HCT116 (cell line): ENCODE data around the gene ERBB4. TPM values are rescaled to one million over a fixed set of nuclear protein-coding genes. Genes with fewer than 3 reads are reported as not detected.

ENCODE experiments used
- ATAC-seq: fragments of 200-7000 bp; cut with Tn5 transposase; 2 replicates; pipeline ENCODE4 v1.9.1; 2020; ENCODE audit warnings: mild to moderate bottlenecking, moderate library complexity
- BruUV-seq: library from RNA; stranded (reverse); fragments of 400-500 nt; replicated peaks from 2 replicates; lab custom pipeline; 2021; lab: Mats Ljungman, UMichigan
- CTCF ChIA-PET: fragments of 300-600 bp; sonication (Branson Sonifier 250); formaldehyde crosslinking; loops from one replicate; lab custom pipeline; 2021; ENCODE audit warnings: antibody characterized with exemption; lab: Charles Lee
- POLR2A ChIA-PET: fragments of 300-600, 350-600 bp; sonication (Branson Sonifier 250); formaldehyde crosslinking; loops from one replicate; lab custom pipeline; 2021; ENCODE audit warnings: antibody characterized with exemption; lab: Charles Lee
- RAD21 ChIA-PET, 2 experiments: fragments of 300-600 bp; sonication (Branson Sonifier 250); formaldehyde crosslinking; loops; one replicate each; lab custom pipeline; 2023; ENCODE audit warnings: low total read pairs in 2 of 2; ENCODE audit not compliant: uncharacterized antibody in 2 of 2, unreplicated experiment in 2 of 2, low non-redundant PET in 1 of 2; lab: Charles Lee
- DNase-seq: peaks from one replicate; pipeline ENCODE4 v3.0.0-alpha.2; 2010; ENCODE audit warnings: low read depth, low spot score
- H2AFZ ChIP-seq: fragments of 200-600 bp; shearing (Covaris generic), sonication (generic); 2 replicates; pipeline ENCODE4 v1.6.1; 2017; ENCODE audit warnings: low read depth, mixed run types, mixed read lengths, antibody characterized with exemption, low read length; ENCODE audit not compliant: poor library complexity, severe bottlenecking
- H3K27ac ChIP-seq: 2 replicates; pipeline ENCODE4 v1.5.1; 2012; ENCODE audit warnings: low read depth, low read length
- H3K27me3 ChIP-seq: fragments of 200-600 bp; sonication (generic); 2 replicates; pipeline ENCODE4 v1.6.1; 2016; ENCODE audit warnings: mixed run types, low read length, mixed read lengths; ENCODE audit not compliant: insufficient read depth
- H3K36me3 ChIP-seq, 2 experiments: fragments of 200-500 bp in 1 of 2; fragments of 200-600 bp in 1 of 2; sonication (Bioruptor generic) in 1 of 2; sonication (generic) in 1 of 2; 2 replicates each; pipeline versions ENCODE4 v1.5.1 to v1.6.1; 2014 to 2016; ENCODE audit warnings: low read length in 2 of 2, inconsistent platforms in 1 of 2, mixed read lengths in 1 of 2, mixed run types in 1 of 2; ENCODE audit not compliant: insufficient read depth in 2 of 2, control insufficient read depth in 1 of 2
- H3K4me1 ChIP-seq, 2 experiments: fragments of 200-600 bp in 1 of 2; sonication (generic) in 1 of 2; 2 replicates each; pipeline versions ENCODE4 v1.5.1 to v1.6.1; 2012 to 2017; ENCODE audit warnings: low read length in 2 of 2, inconsistent platforms in 1 of 2, mild to moderate bottlenecking in 1 of 2, mixed read lengths in 1 of 2, mixed run types in 1 of 2, moderate library complexity in 1 of 2; ENCODE audit not compliant: insufficient read depth in 2 of 2, control insufficient read depth in 1 of 2
- H3K4me2 ChIP-seq: fragments of 200-600 bp; sonication (generic); 2 replicates; pipeline ENCODE4 v1.6.1; 2017; ENCODE audit warnings: mixed run types, low read length, mixed read lengths
- H3K4me3 ChIP-seq, 2 experiments: fragments of 200-600 bp in 1 of 2; sonication (generic) in 1 of 2; replicated peaks in 1 of 2; 2 replicates each; pipeline ENCODE4 v1.5.1; 2011 to 2016; ENCODE audit warnings: low read length in 2 of 2, control low read depth in 1 of 2, low read depth in 1 of 2, mild to moderate bottlenecking in 1 of 2, mixed read lengths in 1 of 2, mixed run types in 1 of 2
- H3K79me2 ChIP-seq: fragments of 200-600 bp; sonication (generic); 2 replicates; pipeline ENCODE4 v1.6.1; 2017; ENCODE audit warnings: mild to moderate bottlenecking, mixed run types, low read length, moderate library complexity, mixed read lengths; ENCODE audit not compliant: insufficient read depth
- H3K9ac ChIP-seq: fragments of 200-600 bp; sonication (generic); 2 replicates; pipeline ENCODE4 v1.6.1; 2016; ENCODE audit warnings: low read length, mixed read lengths
- H3K9me2 ChIP-seq: fragments of 200-600 bp; sonication (generic), shearing (Covaris generic); 2 replicates; pipeline ENCODE4 v1.6.1; 2017; ENCODE audit warnings: mixed run types, mild to moderate bottlenecking, moderate library complexity; ENCODE audit not compliant: insufficient read depth
- H3K9me3 ChIP-seq, 2 experiments: fragments of 200-500 bp in 1 of 2; fragments of 200-600 bp in 1 of 2; sonication (Bioruptor generic) in 1 of 2; sonication (generic) in 1 of 2; 2 replicates each; pipeline ENCODE4 v1.6.1; 2014 to 2017; ENCODE audit warnings: low read length in 2 of 2, mixed read lengths in 2 of 2, inconsistent platforms in 1 of 2, low read depth in 1 of 2, mild to moderate bottlenecking in 1 of 2, mixed run types in 1 of 2, moderate library complexity in 1 of 2; ENCODE audit not compliant: control insufficient read depth in 1 of 2, insufficient read depth in 1 of 2
- H4K20me1 ChIP-seq: fragments of 200-600 bp; sonication (generic), shearing (Covaris generic); 2 replicates; pipeline ENCODE4 v1.6.1; 2017; ENCODE audit warnings: mixed run types, mild to moderate bottlenecking, moderate library complexity; ENCODE audit not compliant: insufficient read depth
- CBX3 ChIP-seq: IDR thresholded peaks from 2 replicates; pipeline ENCODE4 v1.6.1; 2012; ENCODE audit warnings: low read depth
- CEBPB ChIP-seq: IDR thresholded peaks from 2 replicates; pipeline ENCODE4 v1.6.1; 2012; ENCODE audit warnings: low read depth
- EGR1 ChIP-seq: IDR thresholded peaks from 2 replicates; pipeline ENCODE4 v1.6.1; 2012; ENCODE audit warnings: low read depth
- ELF1 ChIP-seq: IDR thresholded peaks from 2 replicates; pipeline ENCODE4 v1.6.1; 2012; ENCODE audit warnings: low read depth, borderline replicate concordance
- EZH2 ChIP-seq: fragments of 200-600 bp; sonication (generic); IDR thresholded peaks from 2 replicates; pipeline ENCODE4 v1.6.1; 2017; ENCODE audit warnings: antibody characterized with exemption, mixed run types
- FOSL1 ChIP-seq: IDR thresholded peaks from 2 replicates; pipeline ENCODE4 v1.6.1; 2012; ENCODE audit warnings: low read depth
- POLR2A ChIP-seq: IDR thresholded peaks from 2 replicates; pipeline ENCODE4 v1.7.0; 2011; ENCODE audit warnings: borderline replicate concordance; ENCODE audit not compliant: insufficient read depth, insufficient read length; ENCODE audit errors: extremely low read depth
- POLR2AphosphoS5 ChIP-seq: IDR thresholded peaks from 2 replicates; pipeline ENCODE4 v1.6.1; 2011; ENCODE audit warnings: mild to moderate bottlenecking, low read depth, low read length, moderate library complexity
- RAD21 ChIP-seq: IDR thresholded peaks from 2 replicates; pipeline ENCODE4 v1.6.1; 2012; ENCODE audit warnings: low read depth, mild to moderate bottlenecking
- SIN3A ChIP-seq: IDR thresholded peaks from 2 replicates; pipeline ENCODE4 v1.6.1; 2012; ENCODE audit warnings: low read depth
- SRF ChIP-seq: IDR thresholded peaks from 2 replicates; pipeline ENCODE4 v1.6.1; 2012; ENCODE audit warnings: low read depth
- intact Hi-C: fragments of 100-400 bp; cut with micrococcal nuclease; formaldehyde crosslinking; loops from 2 replicates; pipeline ENCODE4 v1.10.0; 2022
- total RNA-seq: library from RNA; stranded (reverse); gene quantifications from one replicate; pipeline ENCODE4 v1.2.1, GENCODE V29; 2021; ENCODE audit not compliant: unreplicated experiment
- TF ChIP-seq, protein P1 (sequence below), 3 experiments: fragments of 200-600 bp in 1 of 3; sonication (generic) in 1 of 3; IDR thresholded peaks in 2 of 3; conservative IDR thresholded peaks in 1 of 3; 2 replicates each; pipeline ENCODE4 v1.5.1; 2012 to 2017; ENCODE audit warnings: low read depth in 2 of 3, low read length in 2 of 3, antibody characterized with exemption in 1 of 3, borderline replicate concordance in 1 of 3, control low read depth in 1 of 3, mild to moderate bottlenecking in 1 of 3, mixed read lengths in 1 of 3, mixed run types in 1 of 3, moderate library complexity in 1 of 3; ENCODE audit not compliant: insufficient read depth in 1 of 3

Gene ERBB4
- total RNA-seq, 1 experiment from 2014 or later: 0.10 TPM

DNA sequence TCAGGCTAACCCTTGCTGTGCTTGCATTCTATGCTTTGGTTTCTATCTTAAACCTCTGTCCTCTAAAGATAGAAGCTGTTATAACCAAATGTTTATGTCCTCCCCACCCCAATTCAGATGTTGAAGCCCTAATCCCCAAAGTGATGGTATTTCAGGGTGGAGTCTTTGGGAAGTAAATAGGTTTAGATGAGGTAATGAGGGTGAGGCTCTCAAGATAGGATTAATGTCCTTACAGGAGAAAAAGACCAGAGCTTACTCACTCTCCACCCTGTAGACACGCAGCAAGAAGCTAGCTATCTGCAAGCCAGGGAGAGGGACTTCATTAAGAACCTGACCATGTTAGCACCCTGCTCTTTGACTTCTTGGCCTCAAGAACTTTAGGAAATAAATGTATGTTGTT lies 362.5 kb downstream of the ERBB4 start:
- ChIA-PET POLR2A (no interaction called here), CTCF (interaction anchor here (0.9 kb wide), 1 partner anchor 344 kb away, joined by 3 read pairs; no protein-coding TSS in a partner anchor), RAD21 (no interaction called here)
- TF ChIP-seq EZH2 (no peak), SRF (no peak), EGR1 (no peak), RAD21 (no peak), CEBPB (no peak), ELF1 (no peak), FOSL1 (no peak), CBX3 (no peak), POLR2AphosphoS5 (no peak), SIN3A (no peak), POLR2A (no peak)
- TF ChIP-seq, protein P1, sequence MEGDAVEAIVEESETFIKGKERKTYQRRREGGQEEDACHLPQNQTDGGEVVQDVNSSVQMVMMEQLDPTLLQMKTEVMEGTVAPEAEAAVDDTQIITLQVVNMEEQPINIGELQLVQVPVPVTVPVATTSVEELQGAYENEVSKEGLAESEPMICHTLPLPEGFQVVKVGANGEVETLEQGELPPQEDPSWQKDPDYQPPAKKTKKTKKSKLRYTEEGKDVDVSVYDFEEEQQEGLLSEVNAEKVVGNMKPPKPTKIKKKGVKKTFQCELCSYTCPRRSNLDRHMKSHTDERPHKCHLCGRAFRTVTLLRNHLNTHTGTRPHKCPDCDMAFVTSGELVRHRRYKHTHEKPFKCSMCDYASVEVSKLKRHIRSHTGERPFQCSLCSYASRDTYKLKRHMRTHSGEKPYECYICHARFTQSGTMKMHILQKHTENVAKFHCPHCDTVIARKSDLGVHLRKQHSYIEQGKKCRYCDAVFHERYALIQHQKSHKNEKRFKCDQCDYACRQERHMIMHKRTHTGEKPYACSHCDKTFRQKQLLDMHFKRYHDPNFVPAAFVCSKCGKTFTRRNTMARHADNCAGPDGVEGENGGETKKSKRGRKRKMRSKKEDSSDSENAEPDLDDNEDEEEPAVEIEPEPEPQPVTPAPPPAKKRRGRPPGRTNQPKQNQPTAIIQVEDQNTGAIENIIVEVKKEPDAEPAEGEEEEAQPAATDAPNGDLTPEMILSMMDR (IDR thresholded peaks at IDR 0.05 in 2 of 3, conservative IDR thresholded peaks at IDR 0.05 in 1 of 3; ENCODE audit: borderline replicate concordance in 1 of 3, insufficient read depth in 1 of 3, low read depth in 2 of 3, low read length in 2 of 3): no peak
- H3K27me3 ChIP-seq: no peaks in the 10 kb centered on the region
- no peak overlapping the region for H3K4me3 ChIP-seq
- DNase-seq (no peak), ATAC-seq (no peak)
- H3K9me2 ChIP-seq: no peaks in the 10 kb centered on the region
- no peak overlapping the region for H3K4me2 ChIP-seq
- no peak overlapping the region for H3K27ac ChIP-seq
- intact Hi-C loops: no loop called here
- no peaks in the 10 kb centered on the region for H3K9me3 ChIP-seq
- H3K4me1 ChIP-seq: no peaks in the 10 kb centered on the region
- H3K9ac ChIP-seq: no peak overlapping the region
- H3K79me2 ChIP-seq: no peaks in the 10 kb centered on the region
- H3K36me3 ChIP-seq: no peaks in the 10 kb centered on the region
- H4K20me1 ChIP-seq: no peaks in the 10 kb centered on the region
- H2AFZ ChIP-seq: no peak overlapping the region
- BruUV-seq: no TSS peak
